GM21447 (cell line): Measurements from ENCODE around the gene VAV2.

Experiments
- ATAC-seq: cut with Tn5 transposase; IDR thresholded peaks from one replicate; pipeline ENCODE4 v1.9.1; 2021; ENCODE audit not compliant: unreplicated experiment

The VAV2 gene

DNA sequence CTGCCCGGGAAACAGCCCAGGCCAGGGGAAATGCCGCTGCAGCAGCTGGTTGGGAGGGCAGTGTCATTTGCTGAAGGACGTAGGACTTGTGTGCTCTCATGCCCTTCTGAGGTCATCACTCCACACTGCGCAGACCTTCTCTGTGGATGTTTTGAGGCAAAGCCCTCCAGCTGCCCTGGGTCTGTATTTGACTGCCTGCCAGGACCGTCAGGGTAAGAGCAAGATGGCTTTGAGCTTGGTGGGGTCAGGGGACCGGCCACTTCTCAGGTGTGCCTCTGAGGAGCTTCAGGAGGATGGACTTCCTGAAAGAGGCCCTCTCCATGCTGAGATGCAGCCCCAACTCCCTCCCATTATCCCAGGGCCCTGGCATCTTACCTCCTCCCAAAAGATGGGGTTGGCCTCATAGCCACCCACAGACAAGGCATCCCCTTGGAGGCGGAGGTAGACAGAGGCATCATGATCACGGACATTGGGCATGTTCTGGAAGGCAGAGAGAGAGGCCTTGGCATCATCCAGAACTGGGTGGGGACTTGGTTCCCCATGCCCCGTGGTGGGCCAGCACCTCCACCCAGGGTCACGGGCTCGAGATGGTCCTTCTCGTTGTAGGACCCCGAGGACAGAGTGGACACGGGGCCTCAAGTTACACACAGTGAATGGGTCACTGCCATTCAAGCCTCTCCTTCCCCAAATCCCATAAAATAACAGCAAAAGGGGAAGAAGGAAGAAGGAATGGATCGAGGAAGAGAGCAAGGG is 273.4 kb downstream of the VAV2 start:
- no peak for ATAC-seq

GRCh38 chr9:133717113-133718031 is 274.8 kb downstream of the VAV2 start:
- no peak for ATAC-seq

DNA sequence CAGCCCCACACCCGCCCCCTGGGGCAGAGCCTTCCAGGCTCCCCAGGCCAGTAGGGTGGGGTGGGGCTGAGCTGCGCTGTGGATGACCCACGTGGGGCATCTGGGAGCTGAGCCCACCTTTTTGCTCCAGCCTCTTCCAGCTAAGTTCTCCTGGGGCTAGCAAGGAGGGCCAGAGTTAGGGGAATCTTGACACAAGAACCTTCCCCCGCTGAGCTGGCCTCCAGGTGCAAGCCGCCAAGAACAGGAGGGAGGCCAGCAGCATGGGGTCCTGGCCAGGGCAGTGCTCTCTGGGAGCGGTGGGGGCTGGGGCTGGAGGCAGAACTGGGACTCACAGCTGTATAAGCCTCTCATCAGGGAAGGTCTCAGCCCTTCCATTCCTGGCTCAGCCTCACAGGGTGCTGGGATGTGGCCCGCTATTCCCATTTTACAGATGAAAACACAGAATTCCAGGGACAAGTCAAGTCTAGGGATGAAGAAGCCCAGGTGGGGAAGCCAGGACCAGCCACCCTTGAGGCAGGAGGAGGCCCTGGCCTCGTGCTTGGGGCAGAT is 275.5 kb downstream of the VAV2 start:
- no peak for ATAC-seq

DNA sequence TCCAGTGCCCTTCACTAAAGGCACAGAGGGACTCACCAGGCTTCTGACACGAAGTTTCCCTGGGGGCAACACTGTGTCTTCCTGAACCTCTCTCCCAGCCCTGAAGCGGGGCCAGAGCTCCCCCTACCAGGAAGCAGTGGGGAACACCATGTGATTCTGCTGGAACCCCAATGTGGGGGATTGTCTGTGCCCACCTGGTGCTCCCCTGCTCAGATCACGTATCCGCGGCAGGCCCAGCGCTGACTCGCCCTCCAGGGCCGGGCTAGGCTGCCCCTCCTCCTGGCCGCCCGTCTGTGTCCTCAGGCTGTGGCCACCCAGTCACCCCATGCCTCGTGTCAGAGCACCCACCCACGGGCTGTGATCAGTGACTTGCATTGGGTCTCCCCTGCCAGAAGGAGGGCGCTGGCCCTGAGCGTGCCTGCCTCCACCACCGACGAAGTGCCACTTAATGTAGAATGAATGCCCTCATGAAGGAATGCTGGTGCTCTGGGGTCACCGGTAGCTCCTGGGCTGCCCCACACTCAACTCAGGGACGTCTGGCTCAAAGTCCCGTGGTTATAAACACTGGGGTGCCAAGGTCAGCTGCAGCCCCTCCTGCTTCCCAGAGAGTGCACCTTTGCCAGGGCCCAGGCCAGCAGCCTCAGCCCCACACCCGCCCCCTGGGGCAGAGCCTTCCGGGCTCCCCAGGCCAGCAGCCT is 276.1 kb downstream of the VAV2 start:
- ATAC-seq, result no peak

- ATAC-seq, result no peak
Measured at GRCh38 chr9:133715295-133715865, 276.7 kb downstream of the VAV2 start.

DNA sequence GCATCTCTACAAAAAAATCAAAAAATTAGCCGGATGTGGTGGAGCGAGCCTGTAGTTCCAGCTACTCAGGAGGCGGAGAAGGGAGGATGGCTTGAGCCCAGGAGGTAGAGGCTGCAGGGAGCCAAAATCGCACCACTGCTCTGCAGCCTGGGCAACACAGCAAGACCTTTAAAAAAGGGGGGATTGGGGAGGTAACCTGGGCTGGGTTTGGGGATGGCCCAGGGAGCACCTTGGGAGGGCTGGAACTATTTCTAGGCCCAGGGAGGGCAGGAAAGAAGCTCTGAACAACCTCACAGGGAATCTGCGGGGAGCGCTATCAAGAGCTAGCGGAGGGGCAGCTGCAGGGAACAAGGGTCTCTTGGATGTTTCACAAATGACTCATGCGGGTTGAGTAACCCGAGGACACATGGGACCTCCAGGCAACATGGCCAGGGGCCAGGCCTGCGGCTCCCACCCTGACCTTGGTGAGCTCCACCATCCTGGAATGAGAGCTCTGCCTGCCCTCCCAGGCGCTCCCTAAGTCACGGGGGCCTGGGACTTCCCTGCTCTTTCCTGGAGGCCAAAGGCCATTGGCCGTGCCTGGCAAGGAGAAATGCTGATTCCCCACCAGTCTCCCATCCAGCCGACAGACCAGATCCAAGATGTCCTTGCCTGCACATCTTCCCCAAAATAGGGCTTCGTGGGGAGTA is 277.4 kb downstream of the VAV2 start:
- ATAC-seq, result no peak

- no peak for ATAC-seq
Measured at GRCh38 chr9:133713960-133714495, 278.1 kb downstream of the VAV2 start.

- ATAC-seq, result no peak
Measured at GRCh38 chr9:133713150-133713959, 278.8 kb downstream of the VAV2 start.

- no peak for ATAC-seq
Measured at GRCh38 chr9:133712221-133713100, 279.7 kb downstream of the VAV2 start.
